ENCODE results near the gene ELOVL3.

Gene ELOVL3

DNA sequence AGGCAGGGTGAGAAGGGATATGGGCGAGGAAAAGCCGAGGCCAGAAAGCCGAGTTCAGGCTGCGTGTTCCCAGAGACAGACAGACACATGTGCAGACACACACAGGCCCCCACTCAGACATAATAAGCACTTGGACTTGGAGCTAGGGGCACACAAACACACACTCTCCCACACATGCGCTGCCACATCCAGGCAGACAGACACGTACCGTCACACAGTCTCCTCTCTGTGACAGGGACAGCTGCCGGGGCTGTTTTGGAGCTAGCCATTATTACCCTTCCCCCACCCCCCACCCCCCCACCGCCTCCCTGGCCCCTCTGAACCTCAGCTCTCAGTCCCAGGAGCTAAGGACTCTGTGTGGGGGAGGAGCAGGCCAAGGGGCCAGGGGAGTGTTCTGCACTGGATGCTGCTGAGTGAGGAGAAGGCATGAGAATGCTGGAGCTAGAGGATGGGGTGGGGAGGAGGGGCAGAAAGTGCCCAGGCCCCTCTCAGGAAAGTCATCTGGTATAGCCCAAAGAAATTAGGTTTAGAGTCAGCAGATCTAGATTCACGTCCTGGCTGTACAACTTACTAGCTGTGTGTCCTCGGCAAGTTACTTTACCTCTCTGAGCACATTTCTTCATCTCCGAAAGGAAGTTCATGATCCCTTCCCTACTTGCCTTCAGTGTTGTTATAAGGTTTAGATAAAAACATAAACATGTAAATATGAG lies 8.9 kb downstream of the ELOVL3 start:
- TF ChIP-seq, protein P1, sequence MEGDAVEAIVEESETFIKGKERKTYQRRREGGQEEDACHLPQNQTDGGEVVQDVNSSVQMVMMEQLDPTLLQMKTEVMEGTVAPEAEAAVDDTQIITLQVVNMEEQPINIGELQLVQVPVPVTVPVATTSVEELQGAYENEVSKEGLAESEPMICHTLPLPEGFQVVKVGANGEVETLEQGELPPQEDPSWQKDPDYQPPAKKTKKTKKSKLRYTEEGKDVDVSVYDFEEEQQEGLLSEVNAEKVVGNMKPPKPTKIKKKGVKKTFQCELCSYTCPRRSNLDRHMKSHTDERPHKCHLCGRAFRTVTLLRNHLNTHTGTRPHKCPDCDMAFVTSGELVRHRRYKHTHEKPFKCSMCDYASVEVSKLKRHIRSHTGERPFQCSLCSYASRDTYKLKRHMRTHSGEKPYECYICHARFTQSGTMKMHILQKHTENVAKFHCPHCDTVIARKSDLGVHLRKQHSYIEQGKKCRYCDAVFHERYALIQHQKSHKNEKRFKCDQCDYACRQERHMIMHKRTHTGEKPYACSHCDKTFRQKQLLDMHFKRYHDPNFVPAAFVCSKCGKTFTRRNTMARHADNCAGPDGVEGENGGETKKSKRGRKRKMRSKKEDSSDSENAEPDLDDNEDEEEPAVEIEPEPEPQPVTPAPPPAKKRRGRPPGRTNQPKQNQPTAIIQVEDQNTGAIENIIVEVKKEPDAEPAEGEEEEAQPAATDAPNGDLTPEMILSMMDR (conservative IDR thresholded peaks at IDR 0.05; ENCODE audit: control insufficient read depth, insufficient read depth, low read depth, low read length): no peak
- DNase-seq (ENCODE audit: low read depth): no peak
- H3K4me3 ChIP-seq (ENCODE audit: control insufficient read depth, low read depth, low read length): no peak overlapping the region

DNA sequence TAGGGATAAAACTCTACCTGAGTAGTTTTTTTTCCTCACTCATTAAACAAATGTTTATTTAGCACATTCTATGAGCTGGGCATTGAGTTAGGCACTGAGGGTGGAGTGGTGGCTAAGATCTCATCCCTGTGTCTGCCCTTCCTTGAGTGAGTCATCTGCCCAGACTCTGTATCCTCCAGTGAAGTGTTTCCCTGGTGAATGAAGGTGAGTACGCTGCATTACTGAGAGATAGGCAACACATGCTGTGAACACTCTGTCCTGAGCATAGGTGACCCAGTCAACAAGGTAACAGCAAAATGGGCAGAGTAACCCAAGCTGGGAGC lies 9.5 kb downstream of the ELOVL3 start:
- TF ChIP-seq, protein P1 (conservative IDR thresholded peaks at IDR 0.05; ENCODE audit: control insufficient read depth, insufficient read depth, low read depth, low read length): no peak
- no peak for DNase-seq (ENCODE audit: low read depth)
- H3K4me3 ChIP-seq (ENCODE audit: control insufficient read depth, low read depth, low read length): no peak overlapping the region

DNA sequence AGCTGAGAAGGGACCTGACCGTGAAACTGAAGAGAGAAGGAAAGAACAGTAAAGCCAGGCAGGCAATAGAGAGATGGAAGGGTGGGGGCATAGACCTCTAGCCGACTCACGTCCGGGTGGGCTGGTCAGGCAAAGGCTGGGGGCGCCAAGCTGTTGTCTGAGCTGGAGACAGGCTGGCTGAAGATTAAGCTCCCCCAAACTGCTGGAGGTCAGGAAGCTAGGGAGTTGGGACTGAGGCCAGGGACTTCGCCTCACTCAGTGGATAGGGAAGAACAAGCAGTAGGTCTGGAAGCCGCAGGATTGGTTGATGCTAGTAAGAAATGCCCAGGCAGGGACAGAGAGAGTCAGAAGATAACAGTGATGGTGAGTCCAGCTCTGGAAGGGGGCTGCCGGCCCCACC lies 9.9 kb downstream of the ELOVL3 start:
- H3K4me3 ChIP-seq (ENCODE audit: control insufficient read depth, low read depth, low read length): no peak overlapping the region
- TF ChIP-seq, protein P1 (conservative IDR thresholded peaks at IDR 0.05; ENCODE audit: control insufficient read depth, insufficient read depth, low read depth, low read length): no peak
- DNase-seq (ENCODE audit: low read depth): no peak

DNA sequence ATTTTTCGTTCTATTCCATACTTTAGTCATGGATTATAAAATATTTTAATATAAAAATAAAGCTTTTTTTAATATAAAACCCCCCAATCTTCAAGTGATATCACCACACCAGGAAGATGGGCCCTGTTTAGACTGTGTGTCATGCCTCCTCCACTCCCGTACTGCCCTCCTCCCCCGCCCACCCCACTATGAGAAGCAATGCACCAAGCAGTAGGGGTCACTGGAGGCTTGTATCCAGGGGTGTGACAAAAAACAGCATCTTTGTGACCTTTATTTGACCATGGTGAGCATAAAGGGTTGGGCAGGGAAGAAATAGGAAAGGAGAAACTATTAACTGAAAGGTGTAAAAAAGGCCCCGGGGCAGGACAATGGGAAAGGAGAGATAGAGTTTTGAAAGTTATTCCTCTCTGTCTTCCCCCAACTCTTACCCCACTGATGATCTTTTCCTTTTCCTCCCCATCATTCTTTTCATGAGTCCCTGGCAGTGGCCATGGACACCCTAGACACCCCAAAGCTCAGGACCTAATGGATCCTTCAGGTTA lies 11.7 kb downstream of the ELOVL3 start:
- no peak overlapping the region for H3K4me3 ChIP-seq (ENCODE audit: control insufficient read depth, low read depth, low read length)
- TF ChIP-seq, protein P1 (conservative IDR thresholded peaks at IDR 0.05; ENCODE audit: control insufficient read depth, insufficient read depth, low read depth, low read length): no peak
- DNase-seq (ENCODE audit: low read depth): no peak

DNA sequence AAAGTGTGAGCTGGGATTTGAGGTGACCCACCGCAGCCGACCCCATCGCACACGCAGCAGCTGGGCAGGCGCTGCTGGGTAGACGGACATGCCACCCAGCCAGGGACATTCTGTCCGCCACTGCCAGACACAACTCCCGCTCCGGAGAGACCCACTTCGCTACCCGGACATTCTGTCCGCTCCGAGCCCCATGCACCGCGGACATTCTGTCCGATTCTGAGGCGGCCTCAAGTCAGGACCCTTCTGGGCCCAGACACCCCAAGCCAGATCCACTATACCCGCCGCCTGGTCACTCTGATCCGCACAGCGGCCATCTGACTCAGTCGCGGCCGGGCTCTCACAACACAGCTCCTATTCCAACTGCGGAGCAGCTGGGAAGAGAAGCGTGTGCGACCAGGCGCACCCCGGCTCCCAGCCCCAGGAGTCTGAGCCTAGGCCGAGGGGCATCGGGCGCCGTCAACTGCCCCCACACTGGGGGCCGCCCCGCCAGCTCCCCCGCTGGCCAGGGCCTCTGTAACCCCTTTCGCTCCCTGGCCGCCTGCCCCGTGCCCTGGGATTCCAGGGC lies 14.4 kb downstream of the ELOVL3 start:
- TF ChIP-seq, protein P1 (conservative IDR thresholded peaks at IDR 0.05; ENCODE audit: control insufficient read depth, insufficient read depth, low read depth, low read length): no peak
- no peak for DNase-seq (ENCODE audit: low read depth)
- H3K4me3 ChIP-seq (ENCODE audit: control insufficient read depth, low read depth, low read length): peak overlapping the region; percentile 70

DNA sequence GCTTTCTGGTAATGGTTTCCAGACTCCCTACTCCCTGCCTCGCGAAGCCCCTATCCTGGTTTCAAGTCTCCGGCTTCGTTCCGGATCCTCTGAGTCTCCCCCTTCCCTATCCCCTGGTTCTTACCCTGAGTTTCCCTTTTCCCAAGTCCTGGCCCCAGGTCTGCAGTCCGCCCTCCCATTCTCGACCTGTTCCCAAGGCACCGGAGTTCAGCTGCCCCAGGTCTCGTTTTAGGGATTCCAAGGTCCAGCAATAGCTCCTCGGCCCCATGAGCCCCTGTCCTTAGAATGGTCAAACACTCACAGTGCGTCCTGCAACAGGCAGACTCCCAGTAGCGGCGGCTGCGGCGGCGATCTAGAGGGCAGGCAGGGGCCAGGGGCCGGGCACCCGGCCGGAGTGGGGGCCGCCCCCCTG lies 14.9 kb downstream of the ELOVL3 start:
- DNase-seq (ENCODE audit: low read depth): no peak
- peak overlapping the region; percentile 70 for H3K4me3 ChIP-seq (ENCODE audit: control insufficient read depth, low read depth, low read length)
- TF ChIP-seq, protein P1 (conservative IDR thresholded peaks at IDR 0.05; ENCODE audit: control insufficient read depth, insufficient read depth, low read depth, low read length): no peak
